GM12892 (cell line): ENCODE measurements around the gene HNRNPD.

ENCODE experiments used
- POLR2A ChIP-seq: IDR thresholded peaks from 2 replicates; pipeline ENCODE4 v1.6.1; 2011; ENCODE audit warnings: low read depth, low read length, control low read depth
- POLR2AphosphoS5 ChIP-seq: IDR thresholded peaks from 2 replicates; pipeline ENCODE4 v1.6.1; 2011; ENCODE audit warnings: low read depth, low read length, control low read depth
- TAF1 ChIP-seq: IDR thresholded peaks from 2 replicates; pipeline ENCODE4 v1.6.1; 2011; ENCODE audit warnings: low read depth, mild to moderate bottlenecking, control low read depth, low read length, borderline replicate concordance

DNA sequence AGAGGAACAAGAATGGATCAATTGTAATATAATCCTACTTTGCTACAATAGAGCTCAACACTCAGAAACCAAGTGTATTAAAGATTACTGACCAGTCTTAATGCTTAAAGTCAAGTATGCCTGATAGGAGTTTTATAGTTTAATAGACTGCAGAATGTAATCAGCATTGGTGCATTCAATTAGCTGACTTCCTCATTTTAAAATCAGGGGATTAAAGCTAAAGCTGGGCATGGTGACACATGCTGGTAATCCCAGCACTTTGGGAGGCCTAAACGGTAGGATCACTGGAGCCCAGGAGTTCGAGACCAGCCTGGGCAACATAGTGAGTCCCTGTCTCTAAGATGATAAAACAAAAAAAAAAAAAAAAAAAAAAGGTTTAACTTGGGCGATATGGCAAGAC is 45.7 kb upstream of the HNRNPD start:
- TF ChIP-seq POLR2AphosphoS5: no peak
- no peak for TF ChIP-seq POLR2A
- TF ChIP-seq TAF1: no peak
